Suppressor macrophage treated with lipopolysaccharide for 1 hour (primary cell): ENCODE measurements around the gene MAGEF1.
A peak's percentile ranks its signal among the peaks of the same experiment; 100 is the strongest.

ENCODE experiments used
- DNase-seq, 3 donors: peaks; one replicate each; pipeline ENCODE4 v3.0.0-alpha.2; 2020 to 2022

Gene MAGEF1

DNA sequence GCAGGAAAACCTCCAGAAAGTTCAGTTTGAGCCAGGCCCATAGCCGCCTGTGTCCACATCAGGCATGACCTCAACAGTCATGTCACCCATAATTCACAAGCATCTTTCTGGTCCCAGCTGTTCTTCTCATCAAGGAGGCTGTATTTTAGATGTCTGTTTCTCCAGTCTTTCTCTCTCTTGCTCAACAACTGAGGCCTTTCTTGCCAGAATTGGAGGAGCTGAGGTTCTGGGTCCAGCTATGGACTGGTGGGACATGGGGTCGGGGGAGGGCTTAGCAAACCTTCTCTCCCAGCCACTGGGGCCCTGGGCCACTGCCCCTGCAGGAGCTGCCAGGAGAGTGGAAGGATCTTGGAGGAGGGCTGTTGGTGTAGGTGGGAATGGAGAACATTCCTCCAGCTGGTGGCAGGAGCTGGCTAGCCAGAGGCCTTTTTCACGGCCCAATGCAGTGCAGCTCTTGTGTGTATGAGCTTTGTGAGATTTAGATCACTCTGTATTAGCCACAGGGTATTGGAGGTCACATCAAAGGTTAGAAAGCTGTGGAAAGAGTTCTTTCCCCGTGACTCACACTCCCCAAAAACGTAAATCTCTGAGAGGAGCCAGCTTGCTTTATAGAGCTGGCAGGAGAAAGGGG is 23.5 kb downstream of the MAGEF1 start:
- DNase-seq, result peak in 2 of 3 donors; percentile 31 to 50

DNA sequence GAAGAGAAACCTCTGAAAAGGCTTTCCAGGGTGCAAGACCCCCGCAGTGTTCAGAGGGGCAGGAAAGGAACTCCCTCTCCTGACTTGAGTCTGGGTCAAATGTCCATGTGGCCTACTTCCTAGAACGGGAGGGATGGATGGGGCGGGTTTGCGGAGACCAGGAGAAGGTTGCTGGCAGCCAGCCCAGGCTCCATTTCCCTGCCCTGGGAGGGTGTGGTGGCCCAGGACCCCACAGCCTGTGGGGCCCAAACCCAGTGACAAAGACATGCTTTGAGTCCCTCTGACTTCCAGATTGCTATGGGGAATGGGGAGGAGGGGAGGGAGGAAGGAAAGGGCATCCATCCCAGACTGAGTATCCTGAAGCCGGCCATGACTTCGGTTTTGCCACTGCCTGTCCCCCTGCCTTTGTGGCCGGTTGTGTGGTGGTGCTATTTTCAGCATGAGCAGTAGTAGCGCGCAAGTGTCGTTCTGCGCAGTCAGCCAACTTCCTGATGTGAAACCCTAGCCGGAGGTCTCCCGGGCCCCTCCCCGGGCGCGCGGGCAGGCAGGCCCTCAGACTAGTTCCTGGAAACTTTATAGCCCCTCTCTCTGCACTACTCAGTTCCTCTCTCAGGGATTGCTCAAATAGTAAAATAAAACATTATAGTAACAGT is 24.4 kb downstream of the MAGEF1 start:
- DNase-seq, result peak; percentile 28 to 51 (median 43)

DNA sequence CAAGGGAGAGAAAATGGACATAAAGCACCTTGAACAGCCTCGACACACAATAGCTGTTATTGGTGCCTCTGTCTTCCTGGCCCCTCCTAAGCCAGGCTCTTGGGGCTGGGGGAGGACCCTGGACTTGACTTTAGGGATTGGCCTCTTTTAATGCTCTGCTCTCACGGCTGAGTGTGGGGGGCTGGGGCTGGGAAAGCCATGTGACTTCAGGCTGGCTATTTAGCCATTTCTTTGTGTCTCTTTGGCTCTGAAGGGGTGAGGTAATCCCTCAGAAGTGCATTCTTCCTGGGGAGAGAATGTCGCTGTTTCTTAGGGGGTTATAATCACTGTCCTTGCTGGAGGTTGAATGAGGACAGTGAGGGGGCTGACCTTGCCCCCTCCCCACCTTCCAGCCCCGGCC is 26.2 kb downstream of the MAGEF1 start:
- DNase-seq, result no peak

DNA sequence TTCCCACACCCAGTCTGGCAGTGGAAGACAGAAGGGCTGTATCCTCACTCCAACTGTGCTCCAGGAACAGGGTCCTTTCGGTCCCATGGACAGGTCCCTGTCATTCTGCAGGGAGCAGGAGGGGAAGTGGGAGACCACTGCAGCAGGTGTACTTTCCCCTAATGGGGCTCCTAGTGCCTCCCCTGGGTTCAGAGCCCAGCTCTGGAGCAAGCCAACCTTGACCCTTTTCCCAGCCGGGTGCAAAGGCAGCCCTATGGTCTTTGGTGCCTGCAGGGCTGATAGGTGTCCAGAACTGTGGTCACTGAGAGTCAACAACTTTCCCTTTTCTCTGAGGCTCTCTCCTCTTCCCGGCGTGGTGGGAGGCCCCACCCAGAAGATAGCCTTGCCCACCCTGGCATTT is 26.8 kb downstream of the MAGEF1 start:
- DNase-seq, result no peak

DNA sequence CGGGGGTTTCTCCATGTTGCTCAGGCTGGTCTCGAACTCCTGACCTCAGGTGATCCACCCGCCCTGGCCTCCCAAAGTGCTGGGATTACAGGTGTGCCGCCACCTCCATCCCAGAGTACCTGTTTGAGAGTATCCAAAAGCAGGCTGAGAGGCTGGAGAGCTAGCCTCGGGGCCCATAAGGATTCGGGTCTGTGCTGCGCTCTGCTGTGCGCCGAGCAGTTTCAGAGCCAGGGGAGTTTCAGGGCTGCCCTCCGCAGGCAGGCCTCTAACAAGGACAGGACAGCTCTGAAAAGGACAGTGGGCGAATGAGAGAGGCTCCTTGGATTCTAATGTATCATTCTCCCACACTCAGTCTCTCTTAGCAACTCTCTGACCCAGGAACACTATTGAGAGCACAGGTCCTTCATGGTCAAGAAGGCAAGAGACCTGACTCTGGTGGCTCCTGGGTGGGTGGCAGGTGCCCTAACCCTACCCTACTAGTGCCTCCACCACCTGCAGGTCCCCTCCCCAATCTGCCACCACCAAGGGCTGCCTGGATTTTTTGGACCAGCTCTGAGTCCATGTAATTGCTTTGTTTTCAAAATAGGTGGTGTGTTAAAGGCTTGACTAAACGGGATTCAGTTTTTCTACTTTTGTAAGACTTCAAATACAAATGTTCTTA is 27.8 kb downstream of the MAGEF1 start:
- no peak for DNase-seq

DNA sequence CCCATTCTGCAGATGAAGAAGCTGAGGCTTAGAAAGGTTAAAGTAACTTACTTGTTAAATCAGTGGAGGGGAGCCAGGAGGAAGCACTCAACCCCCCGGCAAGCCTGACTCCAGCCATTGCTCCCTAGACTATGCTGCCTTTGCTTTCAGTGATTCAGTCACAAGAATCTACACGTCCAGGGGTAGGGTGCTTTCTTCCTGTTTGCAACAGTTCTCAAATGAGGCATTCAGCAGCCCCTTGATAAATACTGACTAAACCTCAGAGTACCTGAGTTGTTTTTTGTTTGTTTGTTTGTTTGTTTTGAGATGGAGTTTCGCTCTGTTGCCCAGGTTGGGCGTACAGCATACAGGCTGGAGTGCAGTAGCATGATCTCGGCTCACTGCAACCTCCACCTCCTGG is 28.6 kb downstream of the MAGEF1 start:
- no peak for DNase-seq

DNA sequence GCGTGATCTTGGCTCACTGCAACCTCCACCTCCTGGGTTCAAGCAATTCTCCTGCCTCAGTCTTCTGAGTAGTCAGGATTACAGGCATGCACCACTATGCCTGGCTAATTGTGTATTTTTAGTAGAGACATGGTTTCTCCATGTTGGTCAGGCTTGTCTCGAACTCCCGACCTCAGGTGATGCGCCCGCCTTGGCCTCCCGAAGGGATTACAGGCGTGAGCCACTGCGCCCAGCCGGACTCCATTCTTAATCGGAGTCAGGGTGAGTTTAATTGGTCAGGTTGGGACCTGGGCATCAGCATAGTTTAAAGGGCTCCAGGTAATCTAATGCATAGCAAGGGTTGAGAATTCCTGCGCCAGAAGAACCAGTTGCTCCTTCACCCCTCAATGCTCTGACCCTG is 29.2 kb downstream of the MAGEF1 start:
- no peak for DNase-seq

DNA sequence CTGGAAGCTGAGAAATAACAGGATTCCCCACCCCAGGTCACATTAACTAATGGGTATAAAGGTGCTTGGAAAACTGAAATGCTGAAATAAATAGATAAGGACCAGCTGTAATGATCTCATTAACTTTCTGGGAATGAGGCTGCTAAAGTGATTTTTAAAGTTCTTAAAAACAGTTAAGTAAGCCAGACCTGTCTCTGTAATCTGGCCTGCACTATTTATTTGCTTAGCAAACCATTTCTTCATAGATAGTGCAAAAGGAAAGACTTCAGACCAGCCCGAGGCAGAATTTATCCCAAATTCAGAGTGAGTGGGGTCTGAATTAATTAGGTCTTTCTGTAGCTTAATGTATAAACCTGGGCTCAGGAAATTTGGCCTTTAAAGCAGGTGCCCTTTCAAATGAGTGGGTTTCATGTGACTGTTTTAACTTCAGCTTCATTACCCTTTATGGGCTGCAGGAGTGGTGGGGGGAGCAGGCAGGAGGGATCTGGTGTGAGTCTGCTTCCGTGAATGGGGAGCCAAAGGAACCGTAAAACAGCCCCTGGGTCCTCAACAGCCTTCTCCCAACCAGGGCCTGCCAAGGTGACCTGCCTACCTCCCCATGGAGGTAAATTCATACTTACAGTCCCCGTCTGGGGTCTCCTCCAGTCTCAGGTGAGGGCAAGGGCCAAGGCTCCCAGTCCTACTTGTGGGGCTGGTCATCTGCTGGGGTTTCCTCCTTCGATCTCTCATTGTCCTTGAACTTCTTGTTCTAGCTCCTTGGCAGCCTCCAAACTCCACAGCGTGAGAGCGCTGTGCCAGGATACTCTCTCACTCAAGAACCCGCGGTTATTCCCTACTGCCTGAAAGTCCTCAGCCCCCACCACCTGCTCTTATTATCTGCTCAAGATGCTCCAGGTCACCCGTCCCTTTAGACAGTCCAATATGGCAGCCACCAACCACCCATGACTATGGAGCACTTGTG is 31.2 kb downstream of the MAGEF1 start:
- DNase-seq, result no peak

DNA sequence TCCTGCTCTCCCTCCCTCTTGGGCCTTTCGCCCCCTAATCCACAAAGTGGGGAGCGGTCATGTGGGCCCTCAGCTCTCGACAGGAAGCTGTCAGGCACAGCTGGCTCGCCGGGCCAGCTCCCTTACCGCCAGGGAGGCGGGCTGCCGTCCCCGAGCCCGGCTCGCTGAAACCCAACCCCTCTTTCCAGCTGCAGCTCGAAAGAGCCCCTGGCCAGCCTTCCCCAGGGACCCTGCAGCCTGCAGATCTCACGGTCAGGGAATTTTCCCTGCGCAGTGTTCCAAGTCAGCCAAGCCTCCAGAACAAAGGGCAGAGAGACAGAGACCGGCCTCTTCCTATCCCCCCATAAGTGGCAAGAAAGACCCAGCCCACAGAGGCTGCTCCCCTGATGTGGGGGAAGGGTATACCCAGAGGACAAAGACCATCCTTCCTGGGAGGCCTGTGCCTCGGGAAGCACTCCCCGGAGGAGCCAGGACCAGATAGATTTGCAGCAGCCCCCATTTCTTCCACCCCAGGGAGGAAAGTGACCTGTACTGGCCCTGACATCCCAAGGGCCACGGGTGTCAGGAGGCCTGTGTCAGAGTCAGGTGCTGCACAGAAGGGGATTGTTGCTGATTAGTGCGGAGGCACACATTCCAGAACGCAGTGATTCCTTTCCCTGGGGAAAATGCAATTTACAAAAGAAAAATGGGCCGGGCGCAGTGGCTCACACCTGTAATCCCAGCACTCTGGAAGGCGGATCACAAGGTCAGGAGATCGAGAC is 32.6 kb downstream of the MAGEF1 start:
- no peak for DNase-seq

DNA sequence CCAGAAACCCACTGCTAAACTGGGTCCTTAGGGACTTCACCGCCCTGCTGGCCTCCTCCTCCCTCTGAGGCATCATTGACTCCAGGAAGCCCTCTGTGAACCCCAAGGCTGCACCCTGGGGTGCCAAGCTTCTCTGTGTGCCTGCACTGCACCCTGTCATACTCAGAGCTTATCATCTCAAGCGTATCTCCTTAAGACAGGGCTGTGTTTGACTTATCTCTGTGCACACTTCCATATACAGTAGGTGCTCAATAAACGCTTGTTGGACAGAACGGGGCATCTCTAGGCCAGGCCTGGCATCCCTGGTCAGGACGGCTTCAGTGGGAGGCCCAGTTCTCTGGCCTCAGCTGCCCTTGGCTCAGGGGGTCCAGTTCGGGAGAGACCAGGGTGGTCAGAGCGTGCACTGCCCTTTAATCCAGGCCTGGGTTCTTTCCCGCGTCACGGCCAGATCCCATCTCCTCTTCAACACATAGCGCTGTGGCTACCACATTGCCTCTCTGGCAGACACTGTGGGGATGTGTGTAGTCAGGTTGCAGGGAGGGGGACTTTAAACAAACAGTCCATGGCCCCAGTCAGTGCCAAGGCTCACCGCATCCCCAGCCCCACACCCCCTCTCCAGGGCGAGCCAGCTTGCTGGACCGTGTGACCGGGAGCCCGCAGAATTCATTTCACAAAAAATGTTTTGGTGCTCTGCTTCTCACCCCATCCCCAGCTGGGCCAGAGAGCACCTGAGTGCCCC is 33.4 kb downstream of the MAGEF1 start:
- no peak for DNase-seq

DNA sequence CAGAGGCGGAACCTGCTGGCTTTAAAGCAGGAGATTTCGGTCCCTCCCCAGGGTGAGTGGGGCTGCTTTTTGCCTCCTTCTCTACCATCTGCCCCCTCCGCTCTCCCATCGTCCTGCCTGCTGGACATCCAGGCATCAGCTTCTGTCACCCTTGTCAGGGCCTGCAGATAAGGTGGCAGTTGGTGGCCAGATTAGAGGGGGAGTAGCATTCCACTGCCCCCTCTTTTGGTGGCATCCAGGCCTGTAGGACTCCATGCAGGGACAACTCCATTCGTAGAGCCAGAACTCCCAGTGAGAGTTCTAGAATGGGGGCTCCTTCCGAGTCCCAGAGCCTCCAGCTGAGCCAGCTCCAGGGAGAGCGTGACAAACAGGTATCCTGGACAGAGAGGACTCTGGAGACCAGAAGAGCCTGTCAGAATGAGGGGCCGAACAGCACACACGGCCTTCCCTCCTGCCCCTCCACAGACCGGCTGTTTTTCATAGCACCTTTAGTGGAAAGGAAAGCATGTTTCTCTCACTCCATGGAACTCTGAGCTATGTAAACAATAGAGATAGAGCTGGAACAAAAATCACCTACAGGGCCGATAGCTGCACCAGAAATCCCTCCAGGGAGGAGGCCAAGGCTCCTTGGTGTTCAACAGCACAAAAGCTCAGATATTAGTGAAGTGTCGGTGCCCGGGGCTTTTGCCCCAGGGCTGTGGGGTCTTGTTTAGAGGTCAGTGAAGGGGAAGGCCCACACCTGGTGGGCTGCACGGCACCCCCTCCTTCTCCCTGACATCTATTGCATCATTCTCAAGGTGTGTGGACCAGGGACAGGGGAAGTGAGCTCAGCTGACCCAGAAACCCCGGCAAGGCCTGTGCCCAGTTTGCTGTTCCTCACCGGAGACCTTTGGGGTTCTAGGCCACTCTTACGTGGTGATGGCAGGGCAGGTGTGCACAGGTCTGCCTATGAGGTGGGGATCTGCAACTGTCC is 34.2 kb downstream of the MAGEF1 start:
- no peak for DNase-seq

DNA sequence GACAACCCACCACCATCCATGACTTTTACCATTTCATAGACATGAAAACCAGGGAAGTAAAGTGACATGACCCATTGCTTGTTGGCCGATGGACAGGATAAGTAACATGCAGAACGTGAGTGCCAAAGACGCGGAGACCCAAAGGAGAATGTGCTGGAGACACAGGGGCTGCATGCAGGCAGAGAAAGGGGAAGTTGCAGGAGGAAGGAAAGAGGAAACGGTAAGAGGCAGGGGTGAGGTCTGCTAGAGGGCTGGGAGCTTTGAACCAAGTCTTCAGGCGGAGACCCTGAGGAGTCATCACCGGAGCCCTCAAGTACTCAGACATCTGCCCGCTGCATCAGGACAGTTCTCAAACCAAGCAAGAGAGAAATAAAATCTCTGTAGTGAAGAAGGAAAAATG is 34.9 kb downstream of the MAGEF1 start:
- DNase-seq, result peak; percentile 70 to 73 (median 72)

DNA sequence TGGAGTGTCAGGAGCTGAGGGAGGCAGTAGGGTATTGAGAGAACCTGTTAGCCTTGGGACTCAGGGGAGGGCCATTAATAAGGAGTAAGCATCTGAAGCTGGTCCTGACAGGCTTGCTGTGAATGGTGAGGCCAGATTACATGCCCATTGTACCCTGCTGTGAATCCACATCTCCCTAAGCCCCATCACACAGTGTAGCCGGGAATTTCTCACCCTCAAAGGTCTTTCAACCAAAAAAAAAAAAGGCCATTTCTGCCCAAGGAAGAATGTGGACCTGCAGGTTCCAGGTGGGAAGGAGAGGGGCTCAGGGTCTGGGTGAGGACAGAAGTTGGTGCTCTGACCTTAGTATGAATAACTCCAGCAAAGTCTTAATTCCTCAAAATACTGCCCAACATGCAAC is 37.2 kb downstream of the MAGEF1 start:
- no peak for DNase-seq

DNA sequence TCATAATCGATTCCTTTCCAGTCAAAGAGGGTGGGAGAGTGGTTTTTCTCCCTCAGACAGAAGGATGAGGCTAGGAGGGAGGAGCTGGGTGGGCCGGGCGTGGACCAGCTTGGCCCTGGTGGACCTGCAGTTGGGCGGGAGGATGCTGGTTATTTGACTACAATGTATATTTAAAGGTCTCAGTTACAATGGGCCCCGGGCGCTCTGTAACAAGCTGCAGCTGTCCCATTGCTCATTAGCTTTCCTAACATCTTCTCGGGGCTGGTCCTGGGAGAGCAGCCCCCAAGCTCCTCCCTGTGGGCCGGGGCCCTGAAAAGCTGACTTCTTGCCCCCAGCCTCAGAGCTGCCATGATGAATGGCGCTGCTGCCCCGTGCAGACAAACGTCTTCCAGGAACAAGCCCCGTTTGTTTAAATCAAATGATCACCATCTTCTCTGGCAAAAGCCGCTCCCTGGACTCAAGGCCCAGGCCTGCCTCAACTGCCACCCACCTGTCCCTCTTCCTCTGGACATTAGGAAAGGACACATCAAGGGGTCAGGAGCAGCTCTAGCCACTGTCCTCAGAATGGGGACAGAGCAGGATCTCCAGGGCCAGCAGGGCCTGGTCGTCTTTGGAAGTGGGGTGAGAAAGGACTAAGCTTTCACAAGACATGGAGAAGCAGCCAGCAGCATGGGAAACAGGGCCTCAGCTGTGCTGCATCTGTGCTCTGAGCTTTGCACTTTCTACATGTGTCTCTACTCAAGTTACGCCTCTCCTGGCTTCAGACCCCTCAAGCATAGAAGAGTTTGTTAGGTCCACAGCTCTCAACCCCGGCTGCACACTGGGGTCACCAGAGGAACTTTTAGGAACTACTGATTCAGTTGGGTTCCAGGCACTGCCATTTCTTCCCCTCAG is 38.6 kb downstream of the MAGEF1 start:
- DNase-seq, result no peak

DNA sequence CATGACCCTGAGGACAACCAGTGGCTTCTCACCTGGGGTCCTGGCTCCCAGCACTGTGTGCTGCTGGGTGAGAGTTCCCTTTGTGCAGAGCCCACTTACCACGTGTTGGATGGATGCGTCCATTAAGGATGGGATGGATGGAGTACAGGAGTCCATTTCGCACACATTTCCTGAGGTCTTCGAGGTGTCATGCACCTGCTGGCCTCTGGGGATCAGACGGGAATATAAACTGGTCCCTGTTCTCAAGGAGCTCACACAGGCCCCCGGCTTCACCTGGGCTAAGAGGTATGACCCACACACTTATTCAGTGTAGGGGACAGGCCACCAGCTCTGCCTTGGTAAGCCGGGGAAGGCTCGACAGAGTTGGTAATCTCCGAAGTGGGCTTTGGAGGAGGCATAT is 39.5 kb downstream of the MAGEF1 start:
- DNase-seq, result no peak

DNA sequence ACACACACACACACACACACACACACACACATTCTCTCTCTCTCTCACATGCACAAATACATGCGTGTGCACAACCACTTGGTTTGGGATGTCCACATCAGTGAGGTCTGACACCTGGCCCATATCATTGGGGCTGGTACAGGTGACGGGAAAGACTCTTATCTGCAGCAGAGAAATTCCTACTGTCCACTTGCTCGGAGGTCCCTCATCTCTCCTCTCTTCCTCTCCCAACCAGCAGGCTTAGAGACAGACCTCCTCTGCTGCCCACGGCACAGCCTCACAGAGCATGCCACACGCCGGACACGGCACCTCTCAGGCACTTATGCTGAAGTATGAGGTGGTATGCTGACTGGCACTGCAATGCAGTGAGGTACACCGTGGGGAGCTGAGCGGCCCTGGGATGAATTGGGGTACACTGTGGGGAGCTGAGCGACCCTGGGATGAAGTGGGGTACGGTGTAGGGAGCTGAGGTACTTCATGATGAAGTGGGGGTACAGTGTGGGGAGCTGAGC is 41.7 kb downstream of the MAGEF1 start:
- no peak for DNase-seq

DNA sequence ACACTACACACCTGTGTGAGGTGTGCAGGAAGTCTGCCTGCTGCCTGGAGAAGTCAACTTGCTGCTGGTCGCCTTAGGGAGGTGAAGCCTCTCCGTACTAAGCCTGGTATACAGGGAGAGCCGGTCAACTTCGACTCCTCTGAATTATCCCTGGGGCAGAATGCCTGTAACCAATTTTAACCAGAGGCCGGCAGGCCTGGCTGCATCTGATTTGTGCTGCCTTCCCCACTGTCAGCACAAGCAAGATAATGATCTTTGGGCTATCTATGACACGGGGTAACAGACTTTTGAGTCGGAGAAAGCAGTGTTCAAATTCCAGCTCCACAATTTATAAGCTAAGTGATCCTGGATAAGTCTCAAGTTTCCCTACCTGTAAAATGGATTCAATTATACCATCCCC is 42.3 kb downstream of the MAGEF1 start:
- DNase-seq, result no peak

DNA sequence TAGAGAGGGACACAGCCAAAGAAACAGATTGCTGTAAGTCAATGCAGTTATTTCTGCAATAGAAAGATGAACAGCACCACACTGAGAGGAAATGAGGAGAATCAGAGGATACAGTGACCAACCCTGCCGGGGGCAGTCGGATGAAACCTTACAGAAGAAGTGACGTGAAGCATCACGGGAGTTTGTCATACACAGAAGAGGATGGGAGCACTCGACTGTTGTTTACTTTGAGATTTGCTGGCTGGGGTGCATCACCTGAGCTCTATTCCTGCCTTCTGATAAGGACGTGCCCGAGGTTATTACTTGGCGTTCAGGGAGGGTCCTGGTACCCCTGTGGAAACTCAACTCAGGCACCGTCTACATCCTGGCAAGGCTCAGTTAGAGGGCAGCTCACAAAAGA is 45.4 kb downstream of the MAGEF1 start:
- DNase-seq, result no peak

DNA sequence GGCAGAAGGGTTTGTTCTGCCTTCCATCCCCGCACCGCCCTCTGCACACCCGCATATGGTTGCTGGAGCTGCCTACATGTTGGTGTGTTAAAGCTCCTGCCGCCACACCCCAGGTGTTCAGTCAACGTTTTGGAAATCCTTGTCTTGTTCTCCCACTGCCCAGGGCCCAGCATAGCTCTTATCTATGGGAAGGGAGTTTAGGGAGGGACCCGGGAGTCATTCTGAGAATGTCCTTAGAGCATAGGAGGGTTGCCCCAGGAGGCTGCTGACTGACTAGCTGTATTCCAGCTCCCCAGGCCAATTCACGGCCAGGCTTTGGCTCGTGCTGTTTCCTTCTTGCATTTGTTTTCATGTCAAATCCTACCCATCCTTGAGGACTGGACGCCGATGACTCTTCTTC is 46.8 kb downstream of the MAGEF1 start:
- DNase-seq, result no peak
